ENCODE data around the gene NDST4. TPM values are rescaled to one million over a fixed set of nuclear protein-coding genes. Genes with fewer than 3 reads are reported as not detected.

The NDST4 gene
- total RNA-seq, 8 experiments from 2014 or later, result 0.31 to 8.7 (median 3.6) TPM; not detected in 1

DNA sequence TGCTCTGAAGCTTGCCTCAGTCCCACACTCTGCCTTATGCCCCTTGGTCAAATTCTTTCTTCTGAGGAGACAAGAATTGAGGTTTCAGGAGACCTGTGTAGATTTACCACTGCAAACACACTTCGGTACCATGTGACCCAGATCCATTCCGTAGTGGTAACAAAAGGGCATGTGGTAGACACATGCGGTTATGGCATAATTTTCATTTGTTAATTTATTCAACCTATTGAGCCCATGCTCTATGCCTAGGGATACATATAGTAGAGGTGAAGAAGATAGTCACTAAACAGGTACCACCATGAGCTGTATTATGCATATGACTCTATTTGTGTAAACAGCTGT, 190.9 kb downstream of the NDST4 start:
- in situ Hi-C loops (cut with MboI; ENCODE audit: low pct_unique_long_range_greater_than_20kb in 2 of 9, low sequenced_read_pairs in 9 of 9, unreplicated experiment in 9 of 9), result no loop called here
- Histone ChIP-seq H3K27ac (no peak overlapping the region), H3K4me3 (no peak overlapping the region), H3K4me1 (replicated peaks in 1 of 2) (peaks cover 3 to 7% of the 10 kb centered on the region in 2 donors)
- WGBS, 10 experiments, result 29 to 90% (median 85%) methylated on average over 2 to 3 of the region's 3 CpGs; no CpG with 5 or more reads in 4 of the 10 experiments
- ATAC-seq (replicated peaks in 6 of 8), result peak in 2 of 8 experiments; percentile 23 to 89

DNA sequence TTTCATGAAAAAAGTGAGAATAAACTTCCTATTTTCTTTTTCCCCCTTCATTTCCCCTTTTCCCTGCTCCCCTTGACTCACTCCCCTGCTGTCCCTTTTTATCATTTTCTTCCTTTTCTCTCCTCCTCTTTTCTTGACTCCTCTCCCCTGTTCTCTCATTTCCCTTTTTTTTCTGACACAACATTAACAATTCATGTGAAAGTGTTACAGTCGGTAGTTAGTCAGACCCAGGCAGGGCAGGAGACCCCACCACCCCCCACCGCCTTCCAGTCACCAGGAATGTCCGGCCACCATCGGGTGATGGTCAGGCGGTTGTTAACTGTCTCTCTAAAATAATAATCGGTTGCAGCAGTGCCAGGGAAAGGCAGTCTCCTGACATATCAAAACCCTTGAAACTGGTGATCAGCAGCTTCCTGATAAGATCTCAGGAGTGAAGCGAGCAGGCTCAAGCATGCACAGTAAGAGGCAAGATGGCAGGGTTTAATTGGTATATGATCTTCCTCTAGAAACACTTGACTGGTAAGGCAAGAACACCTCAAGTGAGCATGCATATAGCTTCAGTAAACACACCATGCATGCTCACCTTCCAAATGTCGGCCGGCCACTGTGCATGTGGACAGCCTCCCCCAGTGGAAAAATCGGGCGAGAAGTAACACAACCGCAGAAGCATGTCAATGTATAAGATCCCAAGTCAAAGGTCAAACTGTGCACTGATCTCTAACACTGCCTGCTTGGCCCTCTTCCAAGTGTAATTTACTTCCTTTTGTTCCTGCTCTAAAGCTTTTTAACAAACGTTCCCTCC, 191.4 kb downstream of the NDST4 start:
- 8 to 92% (median 66%) methylated on average over 2 to 9 of the region's 13 CpGs; no CpG with 5 or more reads in 2 of the 10 experiments for WGBS, 10 experiments
- Histone ChIP-seq H3K27ac (no peak overlapping the region), H3K4me1 (replicated peaks in 1 of 2) (peaks cover 3 to 7% of the 10 kb centered on the region in 2 donors), H3K4me3 (no peak overlapping the region)
- in situ Hi-C loops (cut with MboI; ENCODE audit: low pct_unique_long_range_greater_than_20kb in 2 of 9, low sequenced_read_pairs in 9 of 9, unreplicated experiment in 9 of 9), result no loop called here
- peak in 1 of 8 experiments; percentile 7 for ATAC-seq (replicated peaks in 6 of 8)

DNA sequence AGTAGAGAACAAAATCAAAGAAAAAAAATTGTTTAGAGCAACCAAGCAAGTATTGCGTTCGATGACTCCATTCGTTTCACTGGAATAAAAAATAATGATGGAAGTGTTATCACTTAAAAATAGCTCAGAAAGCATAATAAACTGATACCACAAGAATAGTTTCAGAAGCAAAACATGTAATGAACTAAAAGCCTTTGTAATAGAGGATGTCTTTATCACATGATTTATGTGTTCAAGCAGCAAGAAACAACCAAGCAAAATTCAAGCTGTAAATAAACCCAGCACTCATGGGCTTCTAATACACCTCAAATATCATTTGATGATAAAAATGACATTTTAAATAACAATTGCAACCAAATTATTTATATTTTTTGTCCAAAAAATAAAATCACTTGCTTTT, 192.2 kb downstream of the NDST4 start:
- Histone ChIP-seq H3K4me3 (no peak overlapping the region), H3K27ac (no peak overlapping the region), H3K4me1 (replicated peaks in 1 of 2) (peaks cover 3 to 7% of the 10 kb centered on the region in 2 donors)
- in situ Hi-C loops (cut with MboI; ENCODE audit: low pct_unique_long_range_greater_than_20kb in 2 of 9, low sequenced_read_pairs in 9 of 9, unreplicated experiment in 9 of 9), result no loop called here
- WGBS, 10 experiments, result 0 to 67% (median 40%) methylated on average over 1 to 3 of the region's 3 CpGs; no CpG with 5 or more reads in 1 of the 10 experiments
- ATAC-seq (replicated peaks in 6 of 8), result peak in 1 of 8 experiments; percentile 28

DNA sequence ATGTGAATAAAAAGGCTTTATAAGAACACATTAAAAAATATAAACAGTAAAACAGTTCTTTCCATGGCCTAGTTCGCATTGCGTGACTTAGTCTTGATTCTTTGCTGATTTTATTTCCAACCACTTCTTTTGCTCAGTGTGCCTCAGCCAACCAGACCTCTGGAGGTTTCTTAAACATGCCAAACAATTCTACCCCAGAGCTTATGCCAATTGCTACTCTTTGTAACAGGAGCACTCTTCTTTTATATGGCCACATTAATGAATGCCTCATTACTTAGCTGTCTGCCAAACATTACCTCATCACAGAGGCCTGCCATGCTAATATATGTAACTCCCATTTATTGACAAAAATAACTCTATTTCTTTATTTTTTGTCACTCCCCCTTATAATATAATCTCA, 202.3 kb downstream of the NDST4 start:
- WGBS, 10 experiments, result 42 to 100% (median 100%) methylated on average over 2 of the region's 2 CpGs; no CpG with 5 or more reads in 4 of the 10 experiments
- H3K4me3 ChIP-seq, result no peak overlapping the region
- in situ Hi-C loops (cut with MboI; ENCODE audit: low pct_unique_long_range_greater_than_20kb in 2 of 9, low sequenced_read_pairs in 9 of 9, unreplicated experiment in 9 of 9), result no loop called here
- H3K27ac ChIP-seq, result no peak overlapping the region
- peaks cover 0 to 2% of the 10 kb centered on the region in 2 donors for H3K4me1 ChIP-seq (replicated peaks in 1 of 2)
- ATAC-seq (replicated peaks in 6 of 8), result peak in 1 of 8 experiments; percentile 25

DNA sequence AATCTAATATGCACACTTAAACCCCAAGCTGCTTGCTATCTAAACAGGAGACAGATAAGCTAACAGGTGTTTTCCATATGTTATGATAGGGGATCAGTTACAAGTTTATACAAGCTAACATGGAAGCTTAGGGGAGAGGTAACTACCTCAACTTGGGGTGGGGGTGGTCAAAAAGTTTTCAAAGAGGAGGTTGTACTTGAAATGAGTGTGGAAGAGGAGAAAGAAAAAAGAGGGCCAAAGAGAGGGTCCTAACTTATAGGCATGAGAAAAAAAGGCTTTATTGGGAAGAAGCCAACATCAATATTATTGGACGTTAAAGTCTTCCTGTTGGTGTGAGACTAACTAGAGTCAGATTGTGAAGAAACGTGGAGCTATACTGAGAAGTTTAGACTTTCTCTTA, 205.9 kb downstream of the NDST4 start:
- no peak overlapping the region for H3K4me3 ChIP-seq
- H3K27ac ChIP-seq, result no peak overlapping the region

DNA sequence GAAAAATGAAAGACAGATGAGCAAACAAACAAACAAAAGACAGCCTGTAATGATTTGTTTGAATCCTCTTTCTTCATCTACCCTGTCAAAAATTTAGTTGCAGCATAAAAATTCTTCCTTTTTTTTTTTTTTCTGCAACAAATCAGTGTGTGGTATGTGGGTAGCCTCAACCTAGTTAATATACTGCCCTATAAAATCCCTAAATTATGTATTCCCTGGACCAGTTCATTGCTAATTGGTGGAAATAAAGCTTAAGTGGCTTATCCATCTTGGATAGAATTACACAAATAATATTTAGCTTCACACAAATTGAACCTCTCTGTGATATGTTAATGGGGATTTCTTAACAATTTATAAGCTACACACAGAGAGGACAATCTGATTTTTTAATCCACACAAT, 208.4 kb downstream of the NDST4 start:
- no peak for ATAC-seq (replicated peaks in 6 of 8)
- Histone ChIP-seq H3K4me1 (replicated peaks in 1 of 2) (peaks cover 0 to 2% of the 10 kb centered on the region in 2 donors), H3K27ac (no peak overlapping the region), H3K4me3 (no peak overlapping the region)
- in situ Hi-C loops (cut with MboI; ENCODE audit: low pct_unique_long_range_greater_than_20kb in 2 of 9, low sequenced_read_pairs in 9 of 9, unreplicated experiment in 9 of 9), result no loop called here

More for the DNA sequence above, 205.9 kb downstream of the NDST4 start:
- peaks cover 0 to 2% of the 10 kb centered on the region in 2 donors for H3K4me1 ChIP-seq (replicated peaks in 1 of 2)
- 0 to 94% (median 66%) methylated on average over 1 to 2 of the region's 2 CpGs; no CpG with 5 or more reads in 1 of the 10 experiments for WGBS, 10 experiments
- in situ Hi-C loops (cut with MboI; ENCODE audit: low pct_unique_long_range_greater_than_20kb in 2 of 9, low sequenced_read_pairs in 9 of 9, unreplicated experiment in 9 of 9), result no loop called here
- no peak for ATAC-seq (replicated peaks in 6 of 8)

DNA sequence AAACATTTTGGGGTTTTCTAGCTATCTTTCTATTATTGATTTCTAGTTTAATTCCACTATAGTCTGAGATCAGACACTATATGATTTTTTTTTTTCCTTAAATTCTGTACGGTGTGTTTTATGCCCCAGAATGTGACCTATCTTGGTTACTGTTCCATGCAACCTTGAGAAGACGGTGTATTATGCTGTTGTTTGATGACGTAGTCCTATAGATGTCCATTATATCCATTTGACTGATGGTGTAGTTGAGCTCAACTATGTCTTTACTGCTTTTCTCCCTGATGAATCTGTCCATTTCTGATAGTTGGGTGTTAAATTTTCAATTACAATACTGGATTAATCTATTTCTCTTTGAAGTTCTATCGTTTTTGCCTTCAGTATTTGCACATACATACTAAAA, 212.5 kb downstream of the NDST4 start:
- in situ Hi-C loops (cut with MboI; ENCODE audit: low pct_unique_long_range_greater_than_20kb in 2 of 9, low sequenced_read_pairs in 9 of 9, unreplicated experiment in 9 of 9), result no loop called here
- H3K27ac ChIP-seq, result no peak overlapping the region
- no peak for ATAC-seq (replicated peaks in 6 of 8)
- no peak overlapping the region for H3K4me3 ChIP-seq
- no peaks in the 10 kb centered on the region for H3K4me1 ChIP-seq (replicated peaks in 1 of 2)
- 17 to 90% (median 79%) methylated on average over 3 to 4 of the region's 4 CpGs for whole genome bisulfite sequencing, 10 experiments

DNA sequence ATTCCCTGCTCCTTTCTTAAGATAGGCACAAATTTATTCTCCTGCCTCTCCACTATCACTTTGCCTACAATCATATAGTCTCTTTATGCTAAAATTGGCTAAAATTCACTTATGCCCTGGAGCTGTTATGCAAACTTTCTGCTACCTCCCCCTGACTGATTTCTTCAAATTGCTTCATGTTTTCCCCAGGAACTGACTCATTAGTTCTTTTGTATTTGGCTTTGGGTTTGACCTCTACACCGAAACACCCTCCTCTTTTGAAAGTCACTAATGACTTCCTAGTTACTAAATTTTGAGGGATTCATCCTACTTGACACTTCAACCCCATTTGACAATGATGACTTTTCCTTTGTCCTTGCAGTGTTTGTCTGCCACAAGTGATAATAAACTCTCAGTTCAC, 222.6 kb downstream of the NDST4 start:
- in situ Hi-C loops (cut with MboI; ENCODE audit: low pct_unique_long_range_greater_than_20kb in 2 of 9, low sequenced_read_pairs in 9 of 9, unreplicated experiment in 9 of 9), result no loop called here
- no peak overlapping the region for H3K27ac ChIP-seq
- peak in 1 of 8 experiments; percentile 31 for ATAC-seq (replicated peaks in 6 of 8)
- no peak overlapping the region for H3K4me3 ChIP-seq
- WGBS, 10 experiments, result 0 to 67% (median 20%) methylated on average over 1 of the region's 1 CpG; no CpG with 5 or more reads in 1 of the 10 experiments
- no peaks in the 10 kb centered on the region for H3K4me1 ChIP-seq (replicated peaks in 1 of 2)

DNA sequence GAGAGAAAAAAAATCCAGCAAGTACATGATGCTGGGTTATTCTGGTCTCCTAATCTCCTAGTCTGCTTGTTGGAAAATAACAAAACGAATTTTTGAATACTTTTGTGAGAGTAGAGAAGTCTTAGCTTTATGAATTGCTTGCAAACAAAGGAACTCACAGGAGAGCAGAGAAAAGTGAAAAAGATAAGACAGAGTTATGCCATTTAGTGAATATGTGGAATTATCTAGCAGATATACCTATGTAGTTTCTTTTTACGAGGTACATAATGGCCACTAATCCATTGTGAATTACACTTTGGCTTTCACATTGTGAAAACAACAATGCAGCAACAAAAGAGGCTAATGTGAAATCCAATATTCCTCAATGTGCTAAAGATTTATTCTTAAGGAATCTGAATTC, 226.7 kb downstream of the NDST4 start:
- no peak for ATAC-seq (replicated peaks in 6 of 8)
- in situ Hi-C loops (cut with MboI; ENCODE audit: low pct_unique_long_range_greater_than_20kb in 2 of 9, low sequenced_read_pairs in 9 of 9, unreplicated experiment in 9 of 9), result no loop called here
- Histone ChIP-seq H3K4me3 (no peak overlapping the region), H3K4me1 (replicated peaks in 1 of 2) (no peaks in the 10 kb centered on the region), H3K27ac (no peak overlapping the region)
- 0 to 82% (median 40%) methylated on average over 1 to 2 of the region's 2 CpGs; no CpG with 5 or more reads in 1 of the 10 experiments for WGBS, 10 experiments

DNA sequence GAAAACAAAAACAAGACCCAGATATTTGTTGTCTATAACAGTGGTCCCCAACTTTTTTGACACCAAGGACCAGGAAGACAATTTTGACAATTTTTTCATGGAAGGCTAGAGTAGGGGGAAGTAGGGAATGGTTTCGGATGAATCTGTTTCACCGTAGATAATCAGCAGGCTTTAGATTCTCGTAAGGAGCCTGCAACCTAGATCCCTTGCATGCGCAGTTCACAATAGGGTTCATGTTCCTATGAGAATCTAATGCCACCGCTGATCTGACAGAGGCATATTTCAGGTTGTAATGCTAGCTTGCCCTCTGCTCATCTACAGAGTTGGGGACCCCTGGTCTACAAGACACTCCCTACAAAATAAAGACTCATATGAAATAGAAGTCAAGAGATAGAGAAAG, 229.8 kb downstream of the NDST4 start:
- Histone ChIP-seq H3K4me1 (replicated peaks in 1 of 2) (peaks cover 0 to 7% of the 10 kb centered on the region in 2 donors), H3K4me3 (no peak overlapping the region), H3K27ac (no peak overlapping the region)
- 30 to 100% (median 89%) methylated on average over 1 to 5 of the region's 5 CpGs; no CpG with 5 or more reads in 1 of the 10 experiments for WGBS, 10 experiments
- in situ Hi-C loops (cut with MboI; ENCODE audit: low pct_unique_long_range_greater_than_20kb in 2 of 9, low sequenced_read_pairs in 9 of 9, unreplicated experiment in 9 of 9), result no loop called here
- ATAC-seq (replicated peaks in 6 of 8), result no peak

DNA sequence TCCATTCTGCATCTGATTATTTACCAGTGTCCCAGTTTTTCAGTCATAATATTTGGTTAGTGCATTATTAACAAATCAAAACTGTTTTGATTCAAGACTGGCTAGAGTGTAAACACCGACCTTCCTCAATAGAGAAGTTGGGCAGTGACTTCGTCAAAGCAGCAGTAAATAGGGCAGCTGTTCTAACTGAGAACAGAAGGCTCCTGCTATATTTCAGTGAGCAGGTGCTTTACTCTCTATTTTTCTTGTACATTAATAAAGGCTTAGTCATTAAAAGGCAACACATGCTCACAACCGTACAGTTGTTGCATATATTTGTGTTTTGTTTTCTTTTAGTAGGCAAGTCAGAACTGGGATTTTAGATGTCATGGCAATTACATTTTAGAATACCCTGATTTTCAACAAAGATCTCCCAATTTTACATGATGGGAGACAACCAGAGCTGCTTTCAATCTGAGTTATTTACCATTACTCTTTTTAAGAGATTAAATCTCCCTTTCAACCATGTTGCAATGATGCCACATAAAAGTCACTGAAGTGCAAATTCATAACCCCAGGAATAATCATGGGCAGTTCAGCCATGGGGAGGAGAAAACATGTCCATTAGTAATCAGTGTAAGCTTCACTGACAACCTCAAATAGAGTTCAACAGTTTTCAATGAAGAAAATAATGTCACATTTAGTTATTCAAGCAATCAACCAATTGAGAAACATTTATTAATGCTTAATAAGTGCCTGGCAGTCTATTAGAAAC, 233.3 kb downstream of the NDST4 start:
- Histone ChIP-seq H3K4me3 (no peak overlapping the region), H3K4me1 (replicated peaks in 1 of 2) (peaks cover 0 to 7% of the 10 kb centered on the region in 2 donors), H3K27ac (no peak overlapping the region)
- WGBS, 10 experiments, result 25 to 100% (median 73%) methylated on average over 1 to 3 of the region's 3 CpGs; no CpG with 5 or more reads in 3 of the 10 experiments
- peak in 3 of 8 experiments; percentile 33 to 57 (median 41) for ATAC-seq (replicated peaks in 6 of 8)
- in situ Hi-C loops (cut with MboI; ENCODE audit: low pct_unique_long_range_greater_than_20kb in 2 of 9, low sequenced_read_pairs in 9 of 9, unreplicated experiment in 9 of 9), result no loop called here

DNA sequence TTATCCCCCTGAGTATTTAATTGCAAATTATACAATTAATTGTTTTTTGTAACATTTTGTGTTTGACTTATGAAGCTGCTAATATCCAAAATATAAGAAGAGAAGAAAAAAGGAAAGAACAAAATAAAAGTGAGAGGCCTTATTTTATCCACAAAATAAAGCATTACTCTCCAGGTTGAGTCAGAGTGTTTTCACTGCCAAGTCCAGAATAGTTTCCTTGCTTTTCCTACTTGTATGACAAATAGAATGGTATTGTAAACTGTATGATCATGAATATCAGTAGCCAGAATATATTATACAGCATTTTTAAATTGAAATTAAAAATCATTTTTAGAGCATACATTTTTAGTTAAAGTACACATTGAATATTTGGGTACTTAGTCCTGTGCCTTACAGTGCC, 237.8 kb downstream of the NDST4 start:
- Histone ChIP-seq H3K27ac (no peak overlapping the region), H3K4me1 (replicated peaks in 1 of 2) (peaks cover 0 to 7% of the 10 kb centered on the region in 2 donors), H3K4me3 (no peak overlapping the region)
- ATAC-seq (replicated peaks in 6 of 8), result no peak
- in situ Hi-C loops (cut with MboI; ENCODE audit: low pct_unique_long_range_greater_than_20kb in 2 of 9, low sequenced_read_pairs in 9 of 9, unreplicated experiment in 9 of 9), result no loop called here

DNA sequence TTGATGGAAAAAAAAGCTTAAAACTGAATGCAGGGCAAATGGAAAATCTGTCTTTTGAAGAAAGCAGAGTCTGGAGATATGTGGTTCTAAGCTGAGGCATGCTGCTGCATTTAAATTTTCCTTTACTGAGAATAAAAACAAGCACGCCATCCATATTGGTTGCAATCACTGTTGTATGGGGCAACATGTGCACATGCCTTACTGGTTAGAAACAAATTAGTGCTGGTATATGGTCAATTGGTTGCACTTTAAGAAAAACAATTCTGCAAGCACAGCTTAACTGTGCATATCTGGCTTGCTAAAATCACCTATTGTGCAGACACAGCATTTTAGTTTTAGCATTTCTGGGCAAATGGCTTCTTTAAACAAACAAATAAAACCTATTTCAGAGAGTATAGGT, 239.1 kb downstream of the NDST4 start:
- Histone ChIP-seq H3K4me3 (no peak overlapping the region), H3K4me1 (replicated peaks in 1 of 2) (peaks cover 0 to 3% of the 10 kb centered on the region in 2 donors), H3K27ac (no peak overlapping the region)
- WGBS, 10 experiments, result 0 to 100% (median 75%) methylated on average over 1 of the region's 1 CpG; no CpG with 5 or more reads in 2 of the 10 experiments
- ATAC-seq (replicated peaks in 6 of 8), result peak in 1 of 8 experiments; percentile 26
- in situ Hi-C loops (cut with MboI; ENCODE audit: low pct_unique_long_range_greater_than_20kb in 2 of 9, low sequenced_read_pairs in 9 of 9, unreplicated experiment in 9 of 9), result no loop called here
